Measurements from ENCODE around the gene ARL11.
"Not testable (repeated sequence)": the region's sequence is repeated elsewhere in the genome, so short reads cannot be mapped to it uniquely, and the experiment has no call there.

The ARL11 gene

GRCh38 chr13:49627831-49628652, at the start of gene ARL11:
TSS of gene ARL11 (plus strand) at chr13:49628507. CDS start at chr13:49630448, 1,941 bp downstream.
- no peak for DNase-seq (ENCODE audit: low read depth)

- no peak for DNase-seq (ENCODE audit: low read depth)
Measured at GRCh38 chr13:49579501-49579900, 48.8 kb upstream of the ARL11 start.

- no peak for DNase-seq (ENCODE audit: low read depth)
Measured at GRCh38 chr13:49580980-49581680, 47.2 kb upstream of the ARL11 start.

- no peak for DNase-seq (ENCODE audit: low read depth)
Measured at GRCh38 chr13:49584771-49585182, 43.5 kb upstream of the ARL11 start.

- no peak for DNase-seq (ENCODE audit: low read depth)
Measured at GRCh38 chr13:49585220-49586157, 42.8 kb upstream of the ARL11 start, which contains the start of gene RCBTB1. TSS of gene RCBTB1 (minus strand) at chr13:49585558. CDS start at chr13:49567279, 18,279 bp downstream.

- no peak for DNase-seq (ENCODE audit: low read depth)
Measured at GRCh38 chr13:49586717-49587116, 41.6 kb upstream of the ARL11 start.

- no peak for DNase-seq (ENCODE audit: low read depth)
Measured at GRCh38 chr13:49587311-49587847, 40.9 kb upstream of the ARL11 start.

- not testable (repeated sequence) for DNase-seq (ENCODE audit: low read depth)
Measured at GRCh38 chr13:49590714-49591113, 37.6 kb upstream of the ARL11 start.

GRCh38 chr13:49593876-49594275, 34.4 kb upstream of the ARL11 start:
- not testable (repeated sequence) for DNase-seq (ENCODE audit: low read depth)

GRCh38 chr13:49594576-49594975, 33.7 kb upstream of the ARL11 start:
- no peak for DNase-seq (ENCODE audit: low read depth)

- DNase-seq (ENCODE audit: low read depth), result no peak
Measured at GRCh38 chr13:49596221-49596620, 32.1 kb upstream of the ARL11 start.

GRCh38 chr13:49597043-49597641, 31.2 kb upstream of the ARL11 start:
- no peak for DNase-seq (ENCODE audit: low read depth)

GRCh38 chr13:49602005-49602404, 26.3 kb upstream of the ARL11 start:
- DNase-seq (ENCODE audit: low read depth), result no peak

GRCh38 chr13:49602615-49603014, 25.7 kb upstream of the ARL11 start:
- DNase-seq (ENCODE audit: low read depth), result not testable (repeated sequence)

GRCh38 chr13:49604570-49604969, 23.7 kb upstream of the ARL11 start:
- no peak for DNase-seq (ENCODE audit: low read depth)

- no peak for DNase-seq (ENCODE audit: low read depth)
Measured at GRCh38 chr13:49606747-49607648, 21.3 kb upstream of the ARL11 start.

- no peak for DNase-seq (ENCODE audit: low read depth)
Measured at GRCh38 chr13:49607761-49608160, 20.5 kb upstream of the ARL11 start.

- DNase-seq (ENCODE audit: low read depth), result no peak
Measured at GRCh38 chr13:49608651-49609331, 19.5 kb upstream of the ARL11 start.

- DNase-seq (ENCODE audit: low read depth), result no peak
Measured at GRCh38 chr13:49610176-49610575, 18.1 kb upstream of the ARL11 start.

- not testable (repeated sequence) for DNase-seq (ENCODE audit: low read depth)
Measured at GRCh38 chr13:49612042-49612441, 16.3 kb upstream of the ARL11 start.
